Mesendoderm (in vitro differentiated cells): ENCODE data around the gene RPUSD3.

Experiments used
- DNase-seq: peaks from one replicate; pipeline ENCODE4 v3.0.0; 2013
- H2AK5ac ChIP-seq: 2 replicates; pipeline ENCODE4 v1.6.1; 2013; ENCODE audit warnings: low read length, inconsistent platforms
- H2BK120ac ChIP-seq: 2 replicates; pipeline ENCODE4 v1.6.1; 2013; ENCODE audit warnings: low read depth, mild to moderate bottlenecking, low read length, moderate library complexity, mixed read lengths
- H2BK15ac ChIP-seq: replicated peaks from 2 replicates; pipeline ENCODE4 v1.6.1; 2013; ENCODE audit warnings: low read depth, mild to moderate bottlenecking, moderate library complexity
- H2BK5ac ChIP-seq: 2 replicates; pipeline ENCODE4 v1.6.1; 2013; ENCODE audit warnings: low read length, inconsistent platforms
- H3K18ac ChIP-seq: 2 replicates; pipeline ENCODE4 v1.6.1; 2013; ENCODE audit warnings: mild to moderate bottlenecking, low read length, mixed read lengths
- H3K23ac ChIP-seq: one replicate; pipeline ENCODE4 v1.6.1; 2013; ENCODE audit warnings: low read length
- H3K27ac ChIP-seq: 2 replicates; pipeline ENCODE4 v1.5.1; 2013; ENCODE audit warnings: low read depth, mild to moderate bottlenecking, inconsistent platforms, low read length, moderate library complexity
- H3K27me3 ChIP-seq: 2 replicates; pipeline ENCODE4 v1.6.1; 2013; ENCODE audit warnings: low read length, control low read depth, mild to moderate bottlenecking, inconsistent platforms; ENCODE audit not compliant: insufficient read depth, poor library complexity
- H3K36me3 ChIP-seq: 2 replicates; pipeline ENCODE4 v1.6.1; 2013; ENCODE audit warnings: low read length, inconsistent platforms; ENCODE audit not compliant: control insufficient read depth, insufficient read depth
- H3K4ac ChIP-seq: one replicate; pipeline ENCODE4 v1.6.1; 2013; ENCODE audit warnings: low read depth, mild to moderate bottlenecking, low read length, moderate library complexity
- H3K4me1 ChIP-seq: 2 replicates; pipeline ENCODE4 v1.6.1; 2013; ENCODE audit warnings: low read depth, low read length, inconsistent platforms; ENCODE audit not compliant: control insufficient read depth
- H3K4me2 ChIP-seq: 2 replicates; pipeline ENCODE4 v1.6.1; 2013; ENCODE audit warnings: low read length
- H3K4me3 ChIP-seq: 2 replicates; pipeline ENCODE4 v1.5.1; 2013; ENCODE audit warnings: mild to moderate bottlenecking, low read length
- H3K56ac ChIP-seq: one replicate; pipeline ENCODE4 v1.6.1; 2013; ENCODE audit warnings: low read length
- H3K79me1 ChIP-seq: 2 replicates; pipeline ENCODE4 v1.6.1; 2013; ENCODE audit warnings: low read length, inconsistent platforms
- H3K79me2 ChIP-seq: 2 replicates; pipeline ENCODE4 v1.6.1; 2013; ENCODE audit warnings: mild to moderate bottlenecking, low read length; ENCODE audit not compliant: control insufficient read depth, insufficient read depth
- H3K9ac ChIP-seq: 2 replicates; pipeline ENCODE4 v1.6.1; 2013; ENCODE audit warnings: low read length, inconsistent platforms
- H4K5ac ChIP-seq: one replicate; pipeline ENCODE4 v1.6.1; 2013; ENCODE audit warnings: low read length
- H4K8ac ChIP-seq: one replicate; pipeline ENCODE4 v1.6.1; 2013; ENCODE audit warnings: low read depth, mild to moderate bottlenecking, control low read depth, low read length, moderate library complexity
- WGBS: extraction: QIAGEN DNeasy Blood & Tissue Kit; methylation state at CpG from one replicate; pipeline ENCODE4 v1.1.7; 2013; ENCODE audit warnings: low lambda C conversion rate, missing lambda C conversion rate; ENCODE audit not compliant: insufficient coverage; ENCODE audit errors: extremely low coverage; 5-methylcytosine and 5-hydroxymethylcytosine counted together

RPUSD3 gene

GRCh38 chr3:9826815-9827573 lies 16.8 kb downstream of the RPUSD3 start:
- peak; percentile 79 for DNase-seq
- Histone ChIP-seq H4K8ac (no peak overlapping the region), H3K4me2 (no peak overlapping the region), H3K4me1 (no peaks in the 10 kb centered on the region), H4K5ac (no peak overlapping the region), H3K56ac (peak overlapping the region; percentile 15), H2AK5ac (no peak overlapping the region), H3K4me3 (no peak overlapping the region), H3K27ac (no peak overlapping the region), H2BK15ac (no peak overlapping the region), H3K36me3 (no peaks in the 10 kb centered on the region), H3K79me2 (no peaks in the 10 kb centered on the region), H3K18ac (no peak overlapping the region), H3K79me1 (no peaks in the 10 kb centered on the region), H3K27me3 (no peaks in the 10 kb centered on the region), H3K9ac (no peak overlapping the region), H3K4ac (no peak overlapping the region), H3K23ac (no peak overlapping the region), H2BK120ac (no peak overlapping the region), H2BK5ac (no peak overlapping the region)
- no CpG with 5 or more reads among the region's 20 CpGs for WGBS

- Histone ChIP-seq H2AK5ac (no peak overlapping the region), H3K4me2 (no peak overlapping the region), H3K9ac (no peak overlapping the region), H3K4ac (no peak overlapping the region), H3K27me3 (no peaks in the 10 kb centered on the region), H4K8ac (no peak overlapping the region), H3K56ac (no peak overlapping the region), H4K5ac (no peak overlapping the region), H3K79me2 (no peaks in the 10 kb centered on the region), H2BK15ac (no peak overlapping the region), H3K4me3 (no peak overlapping the region), H3K23ac (no peak overlapping the region), H3K36me3 (no peaks in the 10 kb centered on the region), H2BK5ac (no peak overlapping the region), H3K79me1 (no peaks in the 10 kb centered on the region), H3K4me1 (no peaks in the 10 kb centered on the region), H3K27ac (no peak overlapping the region), H2BK120ac (no peak overlapping the region), H3K18ac (no peak overlapping the region)
- WGBS: no CpG with 5 or more reads among the region's 14 CpGs
- no peak for DNase-seq
Observed at GRCh38 chr3:9825451-9826040, 18.3 kb downstream of the RPUSD3 start.

GRCh38 chr3:9820946-9821345 lies 22.9 kb downstream of the RPUSD3 start:
- H3K56ac ChIP-seq: no peak overlapping the region
- no peak overlapping the region for H2BK120ac ChIP-seq
- DNase-seq: peak; percentile 76
- H3K27ac ChIP-seq: no peak overlapping the region
- no peak overlapping the region for H4K5ac ChIP-seq
- no peaks in the 10 kb centered on the region for H3K36me3 ChIP-seq
- H4K8ac ChIP-seq: no peak overlapping the region
- no peak overlapping the region for H3K4me2 ChIP-seq
- no peaks in the 10 kb centered on the region for H3K27me3 ChIP-seq
- no peak overlapping the region for H2BK15ac ChIP-seq
- H3K79me1 ChIP-seq: no peaks in the 10 kb centered on the region
- H3K79me2 ChIP-seq: no peaks in the 10 kb centered on the region
- H2AK5ac ChIP-seq: no peak overlapping the region
- no peak overlapping the region for H3K23ac ChIP-seq
- no peak overlapping the region for H3K4me3 ChIP-seq
- no peak overlapping the region for H3K4ac ChIP-seq
- no peaks in the 10 kb centered on the region for H3K4me1 ChIP-seq
- no CpG with 5 or more reads among the region's 2 CpGs for WGBS
- no peak overlapping the region for H3K9ac ChIP-seq
- H2BK5ac ChIP-seq: no peak overlapping the region
- no peak overlapping the region for H3K18ac ChIP-seq

- Histone ChIP-seq H3K56ac (no peak overlapping the region), H4K5ac (no peak overlapping the region), H3K27me3 (no peaks in the 10 kb centered on the region), H2BK15ac (no peak overlapping the region), H3K9ac (no peak overlapping the region), H3K18ac (no peak overlapping the region), H3K23ac (no peak overlapping the region), H3K4me3 (no peak overlapping the region), H3K4ac (no peak overlapping the region), H3K4me1 (no peaks in the 10 kb centered on the region), H3K79me1 (no peaks in the 10 kb centered on the region), H4K8ac (no peak overlapping the region), H2BK5ac (no peak overlapping the region), H3K4me2 (no peak overlapping the region), H2AK5ac (no peak overlapping the region), H3K27ac (no peak overlapping the region), H3K79me2 (no peaks in the 10 kb centered on the region), H3K36me3 (no peaks in the 10 kb centered on the region), H2BK120ac (no peak overlapping the region)
- no CpG with 5 or more reads among the region's 12 CpGs for WGBS
- DNase-seq: no peak
Observed at GRCh38 chr3:9820543-9820942, 23.3 kb downstream of the RPUSD3 start.

GRCh38 chr3:9818666-9819335 lies 25.0 kb downstream of the RPUSD3 start:
- Histone ChIP-seq H3K4ac (no peak overlapping the region), H3K9ac (no peak overlapping the region), H3K4me1 (no peaks in the 10 kb centered on the region), H3K4me3 (no peak overlapping the region), H3K56ac (no peak overlapping the region), H2AK5ac (no peak overlapping the region), H3K4me2 (no peak overlapping the region), H3K36me3 (no peaks in the 10 kb centered on the region), H3K79me2 (no peaks in the 10 kb centered on the region), H3K27me3 (no peaks in the 10 kb centered on the region), H3K18ac (no peak overlapping the region), H2BK120ac (no peak overlapping the region), H2BK15ac (no peak overlapping the region), H3K27ac (no peak overlapping the region), H4K8ac (no peak overlapping the region), H4K5ac (no peak overlapping the region), H2BK5ac (no peak overlapping the region), H3K23ac (no peak overlapping the region), H3K79me1 (no peaks in the 10 kb centered on the region)
- DNase-seq: no peak
- WGBS: no CpG with 5 or more reads among the region's 7 CpGs
